ENCODE results near the gene LAG3. TPM values are rescaled to one million over a fixed set of nuclear protein-coding genes. Genes with fewer than 3 reads are reported as not detected.

LAG3 gene
- total RNA-seq, 2 experiments from 2014 or later: 0.19 TPM; not detected in 1

- Histone ChIP-seq H3K9me3 (ENCODE audit: low read length) (no peaks in the 10 kb centered on the region), H3K4me1 (ENCODE audit: insufficient read depth, low read length, poor library complexity, severe bottlenecking) (peaks cover 18% of the 10 kb centered on the region), H3K79me2 (ENCODE audit: insufficient read depth, low read depth, low read length) (no peaks in the 10 kb centered on the region), H3K4me3 (ENCODE audit: low read depth, low read length, poor library complexity, severe bottlenecking) (no peak overlapping the region), H3K9me2 (ENCODE audit: insufficient read depth, low read length) (no peaks in the 10 kb centered on the region), H2AFZ (ENCODE audit: low read length) (no peak overlapping the region), H4K20me1 (ENCODE audit: insufficient read depth, low read length) (no peaks in the 10 kb centered on the region), H3K4me2 (ENCODE audit: low read length) (no peak overlapping the region), H3K36me3 (ENCODE audit: insufficient read depth, low read length) (no peaks in the 10 kb centered on the region), H3K27ac (ENCODE audit: low read depth, low read length, poor library complexity, severe bottlenecking) (no peak overlapping the region)
- ChIA-PET CTCF (ENCODE audit: unreplicated experiment) (interaction anchor here (0.6 kb wide), 1 partner anchor 134 kb away, joined by 6 read pairs; the partner anchor contains the start of gene ZNF384), POLR2A (interaction anchor here (1.1 kb wide), 1 partner anchor 9 kb away, joined by 5 read pairs; no protein-coding TSS in a partner anchor)
- TF ChIP-seq, protein P1, sequence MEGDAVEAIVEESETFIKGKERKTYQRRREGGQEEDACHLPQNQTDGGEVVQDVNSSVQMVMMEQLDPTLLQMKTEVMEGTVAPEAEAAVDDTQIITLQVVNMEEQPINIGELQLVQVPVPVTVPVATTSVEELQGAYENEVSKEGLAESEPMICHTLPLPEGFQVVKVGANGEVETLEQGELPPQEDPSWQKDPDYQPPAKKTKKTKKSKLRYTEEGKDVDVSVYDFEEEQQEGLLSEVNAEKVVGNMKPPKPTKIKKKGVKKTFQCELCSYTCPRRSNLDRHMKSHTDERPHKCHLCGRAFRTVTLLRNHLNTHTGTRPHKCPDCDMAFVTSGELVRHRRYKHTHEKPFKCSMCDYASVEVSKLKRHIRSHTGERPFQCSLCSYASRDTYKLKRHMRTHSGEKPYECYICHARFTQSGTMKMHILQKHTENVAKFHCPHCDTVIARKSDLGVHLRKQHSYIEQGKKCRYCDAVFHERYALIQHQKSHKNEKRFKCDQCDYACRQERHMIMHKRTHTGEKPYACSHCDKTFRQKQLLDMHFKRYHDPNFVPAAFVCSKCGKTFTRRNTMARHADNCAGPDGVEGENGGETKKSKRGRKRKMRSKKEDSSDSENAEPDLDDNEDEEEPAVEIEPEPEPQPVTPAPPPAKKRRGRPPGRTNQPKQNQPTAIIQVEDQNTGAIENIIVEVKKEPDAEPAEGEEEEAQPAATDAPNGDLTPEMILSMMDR (conservative IDR thresholded peaks at IDR 0.05; ENCODE audit: low read length): no peak
- no peak for TF ChIP-seq EZH2phosphoT487 (IDR thresholded peaks at IDR 0.05; ENCODE audit: borderline replicate concordance, low read depth, low read length)
- intact Hi-C loops (cut with micrococcal nuclease; ENCODE audit: unreplicated experiment): no loop called here
- BruUV-seq (replicated peaks): no TSS peak
- DNase-seq (ENCODE audit: low spot score): no peak
Observed at GRCh38 chr12:6823182-6824084, 51.1 kb downstream of the LAG3 start.

GRCh38 chr12:6824085-6824775, 51.9 kb downstream of the LAG3 start:
- H3K9me3 ChIP-seq (ENCODE audit: low read length): no peaks in the 10 kb centered on the region
- no peak for DNase-seq (ENCODE audit: low spot score)
- H3K9me2 ChIP-seq (ENCODE audit: insufficient read depth, low read length): no peaks in the 10 kb centered on the region
- H3K4me2 ChIP-seq (ENCODE audit: low read length): no peak overlapping the region
- ChIA-PET CTCF (ENCODE audit: unreplicated experiment) (interaction anchor here (0.6 kb wide), 1 partner anchor 135 kb away, joined by 10 read pairs; the partner anchor contains the start of gene ZNF384), POLR2A (no interaction called here)
- H3K36me3 ChIP-seq (ENCODE audit: insufficient read depth, low read length): no peaks in the 10 kb centered on the region
- H3K79me2 ChIP-seq (ENCODE audit: insufficient read depth, low read depth, low read length): no peaks in the 10 kb centered on the region
- H4K20me1 ChIP-seq (ENCODE audit: insufficient read depth, low read length): no peaks in the 10 kb centered on the region
- intact Hi-C loops (cut with micrococcal nuclease; ENCODE audit: unreplicated experiment): no loop called here
- no peak overlapping the region for H2AFZ ChIP-seq (ENCODE audit: low read length)
- no TSS peak for BruUV-seq (replicated peaks)
- TF ChIP-seq, protein P1 (conservative IDR thresholded peaks at IDR 0.05; ENCODE audit: low read length): no peak
- no peak for TF ChIP-seq EZH2phosphoT487 (IDR thresholded peaks at IDR 0.05; ENCODE audit: borderline replicate concordance, low read depth, low read length)
- H3K4me3 ChIP-seq (ENCODE audit: low read depth, low read length, poor library complexity, severe bottlenecking): no peak overlapping the region
- H3K27ac ChIP-seq (ENCODE audit: low read depth, low read length, poor library complexity, severe bottlenecking): no peak overlapping the region
- peaks cover 25% of the 10 kb centered on the region for H3K4me1 ChIP-seq (ENCODE audit: insufficient read depth, low read length, poor library complexity, severe bottlenecking)
